GM19023 (cell line): ENCODE measurements around the gene ATP8A2.

Experiments
- ATAC-seq: cut with Tn5 transposase; IDR thresholded peaks from one replicate; pipeline ENCODE4 v1.9.1; 2021; ENCODE audit warnings: mild to moderate bottlenecking, moderate library complexity; ENCODE audit not compliant: unreplicated experiment

Gene ATP8A2

DNA sequence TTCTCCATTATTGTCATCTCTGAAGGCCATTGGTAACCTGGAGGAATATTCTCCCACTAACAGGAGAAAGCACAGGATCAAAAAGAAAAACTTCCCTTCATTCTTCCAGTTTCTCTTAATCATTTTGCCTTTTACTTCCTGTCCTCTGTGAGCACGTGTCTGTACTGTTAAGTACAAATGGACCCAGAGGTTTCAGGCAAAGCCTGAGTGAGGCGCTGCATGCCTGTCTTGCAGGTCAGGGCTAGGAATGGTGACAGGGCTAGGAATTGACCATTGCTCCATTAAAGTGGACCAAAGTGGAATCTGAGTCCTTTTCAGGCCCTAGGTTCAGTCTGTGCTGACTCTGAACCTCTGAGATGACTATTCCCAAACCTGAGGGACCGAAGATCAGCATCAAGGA is 353.3 kb downstream of the ATP8A2 start:
- ATAC-seq, result no peak

DNA sequence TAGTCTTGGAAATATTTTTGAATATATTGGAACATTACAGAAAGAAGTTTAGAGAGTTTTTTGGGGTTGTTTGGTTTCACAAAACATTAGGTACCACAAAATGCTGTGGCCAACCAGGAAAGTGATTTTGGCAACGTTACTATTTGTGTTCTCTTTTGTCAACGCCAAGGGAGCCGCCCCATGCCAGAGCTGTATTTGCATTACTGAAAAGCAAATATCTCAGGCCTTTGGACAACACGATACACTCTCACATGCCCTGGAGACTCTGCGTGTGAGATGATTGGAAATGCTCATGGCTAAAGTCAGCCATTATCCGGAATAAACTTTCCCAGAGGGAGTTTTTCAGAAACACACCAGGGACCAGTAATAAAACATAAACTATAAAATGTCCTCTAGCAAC is 355.5 kb downstream of the ATP8A2 start:
- ATAC-seq, result no peak

DNA sequence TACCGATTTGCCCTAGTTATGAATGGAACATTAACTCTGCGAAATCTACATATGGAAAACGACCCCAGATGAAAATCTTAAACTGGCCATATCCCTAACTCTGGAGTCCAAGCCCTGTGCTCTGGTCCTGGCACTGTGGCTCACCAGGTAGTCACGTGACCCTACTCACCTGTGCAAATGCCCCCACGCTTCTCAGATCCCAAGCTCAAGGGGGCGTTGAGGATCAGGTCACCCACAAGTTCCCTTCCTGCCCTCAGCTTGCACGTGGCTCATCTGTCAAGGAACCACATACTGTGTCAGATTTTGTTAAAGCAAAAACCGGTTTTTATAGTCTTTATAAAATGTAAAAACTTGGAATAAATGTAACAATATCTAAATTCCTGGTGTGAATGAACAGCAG is 356.0 kb downstream of the ATP8A2 start:
- no peak for ATAC-seq

DNA sequence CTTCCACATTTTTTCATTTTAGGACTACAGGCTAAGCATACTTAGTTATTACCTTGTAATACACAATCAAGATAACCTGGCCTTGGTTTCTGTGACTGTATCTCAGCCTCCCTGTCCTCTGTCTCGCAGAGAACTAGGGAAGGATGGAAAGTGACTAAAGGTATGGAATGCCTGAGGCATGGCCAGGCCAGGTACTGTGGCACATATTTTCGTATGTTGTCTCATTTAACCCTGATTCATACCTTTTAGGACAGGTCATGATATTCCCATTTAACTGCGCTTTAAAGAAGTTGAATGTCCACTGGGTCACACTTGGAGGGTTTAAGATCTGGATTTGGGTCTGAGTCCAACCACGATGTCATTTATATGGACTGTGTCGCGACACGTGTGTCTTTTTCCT is 357.4 kb downstream of the ATP8A2 start:
- no peak for ATAC-seq

DNA sequence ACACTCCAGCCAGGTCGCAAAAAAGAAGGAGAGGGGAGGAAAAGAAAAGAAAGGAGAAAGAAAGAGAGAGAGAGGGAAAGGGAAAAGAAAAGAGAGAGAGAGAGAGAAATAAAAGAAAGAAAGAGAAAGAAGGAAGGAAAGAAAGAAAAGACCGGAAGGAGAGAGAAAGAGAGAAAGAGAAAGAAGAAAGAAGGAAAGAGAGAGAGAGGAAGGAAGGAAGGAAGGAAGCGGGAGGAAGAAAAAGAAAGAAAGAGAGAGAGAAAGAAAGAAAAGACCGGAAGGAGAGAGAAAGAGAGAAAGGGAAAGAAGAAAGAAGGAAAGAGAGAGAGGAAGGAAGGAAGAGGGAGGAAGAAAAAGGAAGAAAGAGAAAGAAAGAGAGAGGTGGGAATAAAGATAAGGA is 359.3 kb downstream of the ATP8A2 start:
- no peak for ATAC-seq

DNA sequence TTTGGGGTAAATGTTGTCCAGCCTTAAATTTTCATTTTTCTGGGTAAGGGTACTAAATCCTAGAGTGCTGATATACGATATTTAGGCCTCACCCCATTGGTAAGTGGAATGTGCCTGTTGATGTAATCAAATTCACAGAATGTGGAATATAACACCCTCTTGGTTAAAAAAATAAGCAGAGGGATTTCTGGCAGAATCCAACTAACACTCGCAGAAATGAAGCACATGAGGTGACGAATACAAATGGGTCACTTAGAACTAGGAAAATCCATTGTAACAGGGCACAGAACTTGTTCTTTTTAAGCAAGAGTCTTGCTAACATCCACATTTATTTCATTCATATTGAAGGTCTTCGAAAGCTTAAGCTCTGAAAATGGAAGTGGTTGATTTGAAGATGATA is 359.8 kb downstream of the ATP8A2 start:
- ATAC-seq, result no peak

DNA sequence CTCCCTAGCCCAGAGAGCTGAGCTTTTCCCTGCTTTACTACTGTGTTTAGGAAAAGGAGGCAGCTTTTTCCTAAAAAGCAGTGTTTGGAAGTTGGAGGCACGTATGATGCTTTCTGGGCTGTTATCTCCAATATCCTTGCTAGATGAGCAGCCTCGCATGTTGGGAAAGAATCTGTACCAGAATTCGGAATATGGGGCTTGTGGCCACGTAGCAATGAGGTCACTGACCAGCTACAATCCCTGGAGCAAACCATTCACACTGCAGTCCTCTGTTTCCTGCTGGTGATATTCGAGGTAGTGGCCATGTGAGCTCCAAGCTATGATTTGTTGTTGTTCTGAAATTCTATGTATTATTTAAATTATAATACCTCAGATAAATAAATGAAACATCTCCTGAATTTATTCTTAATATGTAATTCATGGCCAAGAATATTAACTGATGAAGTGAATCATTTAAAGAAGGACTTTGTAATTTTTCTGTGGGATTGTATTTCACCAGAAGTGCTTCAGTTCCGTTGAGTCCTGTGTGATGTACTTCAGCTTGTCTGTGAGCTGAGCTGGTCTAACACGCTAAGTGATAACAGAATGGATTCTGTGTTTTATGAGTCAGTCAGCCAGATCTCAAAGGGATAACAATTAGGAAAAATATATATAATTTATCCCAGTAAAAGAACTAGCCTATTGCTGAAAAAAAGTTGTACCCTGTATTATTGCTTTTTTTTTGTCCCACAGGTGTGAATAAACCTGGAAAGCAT is 360.5 kb downstream of the ATP8A2 start:
- ATAC-seq, result no peak

DNA sequence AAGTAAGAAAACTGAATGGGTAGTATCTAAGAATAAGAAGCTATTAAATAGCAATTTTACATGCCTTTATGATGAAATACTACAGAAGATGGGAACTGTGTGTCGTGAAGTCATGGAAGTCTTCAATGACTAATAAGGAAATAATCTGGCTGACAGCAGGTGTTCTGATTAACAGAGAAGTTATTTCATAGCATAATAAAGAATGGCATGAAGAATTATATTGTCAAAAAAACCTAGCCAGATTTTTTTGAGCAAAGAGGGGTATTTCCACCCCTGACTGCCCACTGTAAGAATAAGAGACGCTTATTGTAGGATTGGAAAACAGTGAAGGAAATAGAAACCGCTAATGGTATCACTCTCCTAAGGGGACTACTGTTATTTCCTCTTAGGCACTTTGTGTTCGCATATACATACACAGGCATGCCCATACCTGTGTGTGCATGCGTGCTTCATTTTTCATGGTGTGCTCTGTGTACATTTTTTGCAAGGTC is 361.3 kb downstream of the ATP8A2 start:
- no peak for ATAC-seq

DNA sequence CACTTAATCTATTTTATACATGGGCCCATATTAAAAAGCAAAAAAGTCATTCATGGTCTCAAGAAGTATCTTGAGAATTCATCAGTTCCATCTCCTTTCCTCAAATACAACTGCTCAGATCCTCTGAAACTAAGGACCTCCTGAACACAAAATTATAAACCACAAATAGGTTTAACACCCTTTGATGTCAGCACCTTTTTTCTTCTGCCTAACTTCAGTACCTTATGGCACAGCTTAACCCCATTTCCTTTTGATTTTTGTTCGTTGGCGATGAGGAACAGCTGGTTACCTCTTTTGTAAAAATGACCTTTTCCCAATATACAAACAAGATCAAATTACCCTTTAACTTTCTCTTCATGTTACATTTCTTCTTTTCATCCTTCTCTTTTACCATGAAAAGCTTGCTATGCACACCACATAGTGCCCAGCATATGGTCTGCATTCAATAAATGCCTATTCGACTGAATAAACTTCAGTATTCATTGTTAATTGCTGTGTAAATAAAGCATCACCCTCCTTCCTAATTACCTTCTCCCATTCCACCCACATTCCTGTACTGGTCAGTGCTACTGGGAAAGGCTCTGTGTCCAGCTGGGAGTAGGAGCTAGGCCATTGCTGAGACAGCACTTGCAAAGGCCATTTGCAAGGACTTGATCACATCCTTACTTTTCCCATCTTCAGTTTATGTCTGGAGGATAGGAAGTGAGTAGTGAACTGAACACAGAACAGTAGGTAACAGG is 362.1 kb downstream of the ATP8A2 start:
- no peak for ATAC-seq

DNA sequence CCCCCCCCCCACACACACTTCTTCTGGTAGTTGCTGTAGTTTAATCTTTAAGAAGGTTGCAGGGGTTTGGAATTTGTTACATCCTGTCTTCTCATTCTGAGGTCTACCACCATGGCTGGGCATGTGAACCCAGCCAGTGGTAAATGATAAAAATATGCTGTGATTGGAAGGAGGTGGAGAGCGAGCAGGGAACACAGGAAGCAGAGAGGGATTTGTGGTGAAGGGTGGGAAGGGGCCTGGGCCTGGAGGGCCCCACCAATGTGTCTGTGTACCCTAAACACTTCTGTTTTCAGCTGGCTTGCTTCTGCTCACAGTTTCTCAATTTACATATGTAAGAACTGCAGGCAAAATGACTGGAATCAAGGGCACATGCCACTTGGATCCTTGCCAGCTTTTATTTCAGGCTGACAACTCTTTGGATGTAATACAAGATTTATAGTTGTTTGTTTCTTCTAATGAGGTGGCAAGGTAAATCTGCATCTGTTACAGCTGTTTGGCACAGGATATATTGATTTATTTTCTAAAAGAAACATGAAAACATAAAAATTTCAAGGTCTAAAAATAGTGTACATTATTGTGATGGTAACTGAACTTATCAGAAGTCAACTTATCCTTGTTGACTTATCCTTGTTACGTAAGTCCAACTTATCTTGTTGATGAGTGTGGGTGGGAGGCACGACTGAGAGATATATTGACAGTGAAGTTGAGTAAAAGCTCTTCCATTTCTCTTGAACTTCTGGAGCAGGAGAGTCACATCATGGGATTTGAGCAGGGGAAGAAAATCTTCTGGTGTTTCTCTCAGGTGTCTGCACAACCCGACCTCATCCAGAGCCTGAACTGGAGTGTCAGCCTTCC is 366.8 kb downstream of the ATP8A2 start:
- no peak for ATAC-seq

DNA sequence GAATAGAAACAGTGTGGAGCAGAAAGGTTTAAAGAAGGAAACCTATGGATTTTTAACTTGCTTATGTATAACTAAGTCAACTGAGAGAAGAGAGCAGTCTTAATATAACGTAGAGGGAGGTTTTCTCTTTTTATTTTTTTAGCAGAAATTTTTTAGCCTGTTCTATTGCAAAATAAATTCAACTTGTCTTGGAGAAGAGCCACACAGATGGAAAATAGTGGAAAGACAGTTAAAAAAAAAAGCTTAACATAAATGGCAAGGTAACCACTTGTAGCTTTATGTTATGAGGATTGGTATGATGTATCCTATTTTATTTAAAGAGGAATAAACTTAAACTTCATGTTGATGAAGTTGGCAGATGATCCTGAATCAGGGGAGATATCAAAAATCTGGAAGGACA is 367.6 kb downstream of the ATP8A2 start:
- ATAC-seq, result no peak

DNA sequence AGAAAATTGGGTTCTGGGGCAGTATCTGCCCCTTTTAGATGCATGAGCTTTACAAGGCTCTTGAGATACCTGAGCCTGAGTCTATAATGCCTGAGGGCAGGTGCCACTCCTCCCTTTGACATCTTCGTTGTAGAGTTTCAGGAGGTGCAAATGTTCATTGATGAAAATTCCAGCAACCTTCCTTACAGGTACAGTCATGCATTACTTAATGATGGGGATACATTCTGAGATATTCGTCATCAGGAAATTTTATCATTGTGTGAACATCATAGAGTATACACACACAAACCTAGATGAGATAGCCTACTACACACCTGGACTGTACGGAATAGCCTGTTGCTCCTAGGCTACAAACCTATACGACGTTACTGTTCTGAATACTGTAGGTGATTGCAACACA is 370.0 kb downstream of the ATP8A2 start:
- ATAC-seq, result no peak

DNA sequence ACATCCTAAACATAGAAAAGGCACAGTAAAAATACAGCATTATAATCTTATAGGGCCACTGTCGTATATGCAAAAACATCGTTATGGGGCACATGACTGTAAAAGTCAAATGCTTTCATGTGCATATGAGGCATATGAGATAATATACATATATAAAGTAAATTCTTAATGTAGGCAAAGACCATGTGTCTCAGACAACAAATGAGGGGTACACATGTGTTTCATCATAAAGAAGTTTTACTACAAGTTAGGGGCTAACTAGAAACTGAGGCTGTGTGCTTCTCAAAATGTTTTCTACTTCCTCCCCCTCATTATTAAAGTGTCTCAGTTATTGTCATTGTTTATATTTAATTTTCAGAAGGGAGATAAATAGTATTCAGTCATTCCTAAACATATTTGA is 370.4 kb downstream of the ATP8A2 start:
- no peak for ATAC-seq

DNA sequence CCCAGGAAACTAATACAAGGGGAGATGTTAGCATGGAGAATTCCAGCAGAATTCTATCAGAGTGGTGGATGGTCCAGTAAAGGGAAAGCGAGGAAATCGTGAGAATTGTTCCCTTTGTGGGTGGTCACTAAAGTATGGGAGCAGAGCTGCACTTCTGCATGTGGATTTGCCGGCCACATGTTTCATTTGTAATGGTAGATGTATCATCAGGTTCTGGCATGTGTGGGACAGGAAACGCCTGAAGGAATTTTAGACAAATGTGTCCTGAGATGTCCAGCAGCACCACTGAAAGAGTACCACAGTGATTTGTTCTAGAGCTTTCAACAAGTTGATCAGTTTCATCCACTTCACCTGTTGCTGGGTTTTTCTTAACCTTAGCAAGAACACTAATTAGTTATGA is 371.6 kb downstream of the ATP8A2 start:
- no peak for ATAC-seq

DNA sequence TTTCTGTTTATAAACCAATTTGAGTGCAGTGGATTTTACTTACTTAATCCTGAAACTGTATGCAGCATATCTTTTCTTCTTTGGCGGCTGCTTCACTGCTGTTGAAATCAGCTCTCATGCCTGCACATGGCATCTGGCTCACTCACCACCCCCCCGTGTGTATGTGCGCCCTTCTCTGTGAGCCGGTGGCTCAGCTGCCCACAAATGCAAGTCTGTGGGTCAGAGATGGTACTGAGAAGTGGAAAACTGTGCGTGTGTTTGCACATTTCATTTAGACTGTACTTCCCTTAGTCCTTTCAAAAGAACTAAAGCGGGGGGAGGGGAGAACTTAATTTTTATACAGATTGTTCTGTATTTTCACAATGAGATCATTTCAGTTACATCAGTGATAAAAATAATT is 372.4 kb downstream of the ATP8A2 start:
- no peak for ATAC-seq

DNA sequence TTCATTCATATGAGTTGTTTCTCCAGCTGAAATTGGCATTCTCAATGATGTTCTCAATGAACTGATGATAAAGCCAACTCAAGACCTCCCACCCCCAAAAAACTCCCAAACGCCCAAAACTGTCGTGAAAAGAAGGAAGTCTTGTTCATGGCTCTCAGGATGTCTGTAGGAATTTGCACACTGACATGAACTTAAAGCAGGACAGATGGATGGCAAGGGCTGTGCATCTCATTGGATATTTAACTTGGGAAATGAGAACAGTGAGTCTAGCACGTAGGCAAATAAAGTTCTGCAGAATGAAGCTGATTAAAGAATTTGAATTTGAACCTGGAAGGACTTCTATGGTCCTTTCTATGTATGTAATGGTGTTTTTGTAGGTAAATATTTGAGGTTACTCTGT is 374.4 kb downstream of the ATP8A2 start:
- ATAC-seq, result no peak

DNA sequence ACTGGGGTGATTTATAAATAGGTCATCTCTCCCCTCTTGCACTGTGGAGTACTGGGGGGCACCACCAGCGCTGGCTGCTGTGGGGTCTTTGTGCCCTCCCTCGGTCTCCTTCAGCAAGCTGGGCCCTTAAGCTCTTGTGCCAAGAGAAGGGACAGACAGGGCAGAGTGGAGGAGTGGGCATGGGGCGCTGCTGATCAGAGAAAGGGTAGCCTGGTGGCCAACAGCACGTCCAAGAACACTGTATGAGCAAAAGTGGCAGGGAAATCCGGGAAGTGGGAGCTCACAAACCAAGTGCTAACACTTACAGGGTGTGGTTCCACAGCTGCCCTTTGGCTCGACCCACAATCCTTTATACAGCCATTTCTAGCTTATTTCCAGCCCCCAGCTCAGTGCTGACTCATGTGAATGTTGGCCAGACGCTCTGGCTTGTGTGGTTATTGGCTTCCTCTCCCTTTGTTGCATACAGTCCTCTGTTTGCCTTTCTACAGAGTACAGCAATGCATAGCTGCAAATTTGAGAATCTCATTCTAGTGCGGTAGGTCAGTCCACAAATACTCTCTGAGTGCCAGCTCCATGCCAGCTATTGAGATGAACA is 381.3 kb downstream of the ATP8A2 start:
- no peak for ATAC-seq

DNA sequence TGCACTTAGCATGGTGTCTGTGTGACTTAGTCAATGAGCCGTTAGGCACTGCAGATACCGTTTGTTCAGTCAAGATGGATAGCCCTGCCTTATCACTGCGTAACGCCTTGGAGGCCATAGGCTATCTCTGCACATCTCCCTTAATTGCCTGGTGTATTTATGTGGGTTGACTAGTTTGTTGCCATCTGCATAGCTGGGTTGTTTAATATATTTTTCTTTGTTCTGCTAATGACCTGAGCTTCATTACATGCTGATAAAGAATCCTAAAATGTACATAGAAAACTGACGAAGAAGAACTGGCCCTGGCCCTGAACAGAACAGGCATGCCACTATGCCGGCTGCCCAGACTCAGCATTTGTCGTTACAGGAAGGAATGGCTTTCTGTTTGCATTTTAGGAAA is 382.2 kb downstream of the ATP8A2 start:
- no peak for ATAC-seq

DNA sequence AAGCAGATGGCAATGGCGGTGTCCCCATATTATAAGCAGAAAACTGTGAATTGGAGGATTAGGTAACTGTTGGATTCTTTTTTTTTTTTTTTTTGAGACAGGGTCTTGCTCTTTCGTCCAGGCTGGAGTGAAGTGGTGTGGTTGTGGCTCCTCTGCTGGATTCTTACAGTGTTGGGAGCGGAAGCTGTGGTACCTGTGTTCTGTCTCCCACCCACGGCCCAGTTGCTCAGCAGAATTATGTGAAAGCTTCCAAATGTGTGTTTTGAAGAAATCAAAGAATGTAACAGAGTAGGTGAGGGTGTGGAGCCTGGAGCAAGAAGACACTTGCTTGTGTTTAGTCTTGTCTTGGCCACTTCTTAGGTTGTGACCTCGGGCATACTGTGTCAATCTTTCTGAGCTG is 384.5 kb downstream of the ATP8A2 start:
- ATAC-seq, result no peak

DNA sequence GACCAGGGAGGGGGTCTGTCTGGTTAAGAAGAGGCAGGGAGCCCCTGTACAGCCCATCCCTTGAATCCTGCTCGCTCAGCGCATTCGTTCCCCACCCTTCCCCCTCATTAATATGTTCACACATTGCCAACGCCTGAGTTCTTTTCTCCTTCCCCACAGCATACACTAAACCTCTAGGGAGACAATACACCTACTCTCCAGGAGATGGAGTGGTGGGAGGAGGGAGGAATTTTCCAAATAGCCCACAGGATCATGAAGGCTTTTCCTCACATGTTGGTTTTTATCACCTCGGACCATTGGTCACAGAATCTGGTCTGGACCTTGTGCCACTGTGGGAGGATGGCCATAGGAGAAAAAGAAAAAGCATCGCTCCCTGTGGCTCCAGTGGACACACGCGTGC is 385.1 kb downstream of the ATP8A2 start:
- ATAC-seq, result no peak

DNA sequence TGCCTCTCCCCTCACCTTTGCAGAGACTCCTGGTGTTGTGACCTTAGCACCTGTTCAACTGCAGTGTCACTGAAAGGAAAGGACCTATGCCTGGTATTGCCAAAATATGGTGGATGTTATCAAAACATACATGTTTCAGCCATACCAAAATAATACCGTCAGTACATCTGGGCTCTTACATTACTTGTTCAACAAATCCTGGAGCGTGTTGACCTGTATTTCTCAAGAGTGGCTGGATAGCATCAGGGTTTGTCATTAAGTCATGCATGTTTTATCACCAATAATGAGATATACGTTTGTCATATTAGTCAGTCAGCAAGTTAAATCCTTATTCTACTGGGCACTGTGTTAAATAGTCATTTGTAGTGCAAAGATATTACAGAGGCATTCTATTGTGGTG is 389.3 kb downstream of the ATP8A2 start:
- no peak for ATAC-seq
